Measurements from ENCODE around the gene PERCC1.
"Not testable (repeated sequence)": the region's sequence is repeated elsewhere in the genome, so short reads cannot be mapped to it uniquely, and the experiment has no call there.

PERCC1 gene

DNA sequence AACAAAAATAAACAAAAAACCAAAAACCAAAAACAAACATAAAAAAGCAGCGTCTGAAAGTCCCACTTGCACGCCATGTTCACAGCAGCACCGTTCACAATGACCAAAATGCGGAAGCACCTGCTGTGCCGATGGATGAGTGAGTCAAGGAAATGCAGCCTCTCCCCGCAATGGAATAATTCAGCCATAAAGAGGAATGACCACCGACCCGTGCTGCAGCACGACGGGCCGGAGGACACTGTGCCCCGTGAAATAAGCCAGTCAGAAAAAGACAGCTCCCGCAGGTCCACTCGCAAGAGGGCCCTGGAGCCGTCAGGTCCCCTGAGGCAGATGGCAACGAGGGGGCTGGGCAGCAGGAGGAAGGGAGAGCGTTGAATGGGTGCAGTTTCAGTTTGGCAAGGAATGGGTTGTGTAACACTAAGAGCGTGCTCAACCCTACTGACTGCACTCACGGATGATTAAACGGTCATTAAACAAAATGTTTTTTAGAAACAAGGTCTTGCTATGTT is 38.9 kb downstream of the PERCC1 start:
- no peaks in the 10 kb centered on the region for H3K9me3 Mint-ChIP-seq
- H3K36me3 Mint-ChIP-seq = peaks cover 1 to 19% of the 10 kb centered on the region in 2 donors
- peak overlapping the region; percentile 95 for H3K27ac Mint-ChIP-seq
- H3K27me3 Mint-ChIP-seq = no peaks in the 10 kb centered on the region
- ATAC-seq (replicated peaks) (peak; percentile 15 to 56), DNase-seq (no peak)
- peak overlapping the region; percentile 54 to 76 for H3K4me3 Mint-ChIP-seq
- peaks cover 36 to 63% of the 10 kb centered on the region in 2 donors for H3K4me1 Mint-ChIP-seq

DNA sequence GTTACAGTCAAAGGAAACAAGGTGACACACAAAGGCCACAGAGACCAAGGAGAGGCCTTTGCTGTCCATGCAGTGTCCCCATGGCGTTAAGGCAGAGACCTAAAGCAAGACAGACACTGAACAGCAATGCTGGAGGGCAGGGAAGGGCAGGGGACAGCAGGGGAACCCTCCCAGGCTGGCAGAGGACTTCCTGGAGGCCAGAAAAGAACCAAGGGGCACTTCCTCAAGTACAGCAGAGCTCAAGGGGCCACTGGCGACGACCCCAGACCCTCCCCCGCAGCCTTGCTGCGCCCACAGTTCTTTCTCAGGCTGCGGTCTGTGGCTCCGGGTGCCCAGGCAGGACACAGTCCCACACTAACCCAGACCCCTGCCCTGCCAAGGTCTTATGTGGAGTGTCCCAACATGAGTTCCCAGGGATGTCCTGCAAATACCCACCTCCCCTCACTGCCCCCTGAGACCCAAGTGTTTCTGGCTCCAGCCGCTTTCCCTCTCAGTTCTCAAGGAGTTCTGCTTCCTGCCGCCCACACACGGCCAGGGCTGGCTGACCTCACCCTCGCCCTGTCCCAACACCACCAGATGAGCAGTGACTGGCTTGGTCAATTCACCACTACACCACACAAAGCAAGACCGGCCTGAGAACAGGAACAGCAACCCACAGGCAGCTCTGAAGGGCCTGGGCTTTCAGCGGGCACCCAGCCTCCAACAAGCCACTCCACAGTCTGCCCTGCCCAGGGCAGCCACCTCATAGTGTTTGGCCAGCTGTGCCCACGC is 39.8 kb downstream of the PERCC1 start:
- Mint-ChIP-seq H3K4me3 (peak overlapping the region; percentile 56 to 80), H3K27me3 (no peaks in the 10 kb centered on the region), H3K27ac (peak overlapping the region; percentile 95), H3K9me3 (no peaks in the 10 kb centered on the region), H3K4me1 (peaks cover 34 to 67% of the 10 kb centered on the region in 2 donors), H3K36me3 (peaks cover 1 to 19% of the 10 kb centered on the region in 2 donors)
- DNase-seq = no peak
- peak in 1 of 2 donors; percentile 23 for ATAC-seq (replicated peaks)

DNA sequence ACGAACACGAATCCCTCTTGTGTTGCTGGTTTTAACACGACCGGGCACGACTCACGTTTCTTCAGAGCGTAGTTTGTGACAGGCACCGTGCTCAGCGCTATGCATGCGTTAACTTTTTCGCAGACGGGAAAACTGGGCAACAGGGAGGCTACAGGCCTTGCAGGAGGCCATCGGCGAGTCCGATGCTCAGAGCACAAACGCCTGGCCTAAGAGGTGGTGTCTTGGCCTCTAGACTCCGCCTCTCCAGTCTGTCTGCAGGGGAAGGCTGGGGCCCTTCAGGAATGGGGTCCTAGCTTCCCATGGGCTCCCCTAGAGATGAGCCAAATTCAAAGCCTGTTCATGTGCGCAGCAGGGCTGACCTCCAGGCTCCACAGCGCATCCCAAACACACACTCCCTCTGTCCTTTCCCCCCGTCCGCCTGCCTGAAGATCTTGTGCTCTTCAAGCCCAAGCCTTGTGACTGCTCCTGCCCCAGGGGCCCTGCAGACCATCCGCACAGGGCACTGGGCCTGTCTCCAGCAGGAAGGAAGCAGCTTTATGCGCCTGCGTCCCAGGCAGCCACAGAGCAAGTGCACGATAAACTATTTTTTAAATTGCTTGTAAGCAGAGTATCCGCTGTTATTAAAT is 40.8 kb downstream of the PERCC1 start:
- ATAC-seq (replicated peaks) (no peak), DNase-seq (no peak)
- Mint-ChIP-seq H3K27ac (peak overlapping the region; percentile 95), H3K4me1 (peaks cover 34 to 72% of the 10 kb centered on the region in 2 donors), H3K4me3 (peak overlapping the region; percentile 56 to 80), H3K9me3 (no peaks in the 10 kb centered on the region), H3K36me3 (peaks cover 1 to 19% of the 10 kb centered on the region in 2 donors), H3K27me3 (no peaks in the 10 kb centered on the region)

DNA sequence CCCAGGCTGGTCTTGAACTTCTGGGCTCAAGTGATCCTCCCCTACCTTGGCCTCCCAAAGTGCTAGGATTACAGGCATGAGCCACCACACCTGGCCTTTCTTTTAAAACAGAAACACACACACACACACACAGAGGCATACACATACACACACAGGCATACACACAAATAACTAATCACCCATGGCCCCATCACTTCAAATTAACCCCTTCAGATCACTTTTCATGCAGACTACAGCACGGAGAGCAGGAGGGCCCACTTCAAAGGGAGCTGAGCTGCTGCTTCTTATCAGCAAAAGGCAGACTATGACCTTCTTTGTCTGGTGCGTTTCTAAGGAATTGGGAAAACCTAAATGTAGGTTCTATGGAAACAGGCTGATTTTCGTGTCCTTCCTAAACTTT is 42.1 kb downstream of the PERCC1 start:
- Mint-ChIP-seq H3K4me1 (peaks cover 32 to 65% of the 10 kb centered on the region in 2 donors), H3K27ac (peak overlapping the region; percentile 85), H3K36me3 (peaks cover 1 to 8% of the 10 kb centered on the region in 2 donors), H3K9me3 (no peaks in the 10 kb centered on the region), H3K4me3 (peak overlapping the region; percentile 53 to 62), H3K27me3 (no peaks in the 10 kb centered on the region)
- ATAC-seq (replicated peaks) (no peak), DNase-seq (no peak)

DNA sequence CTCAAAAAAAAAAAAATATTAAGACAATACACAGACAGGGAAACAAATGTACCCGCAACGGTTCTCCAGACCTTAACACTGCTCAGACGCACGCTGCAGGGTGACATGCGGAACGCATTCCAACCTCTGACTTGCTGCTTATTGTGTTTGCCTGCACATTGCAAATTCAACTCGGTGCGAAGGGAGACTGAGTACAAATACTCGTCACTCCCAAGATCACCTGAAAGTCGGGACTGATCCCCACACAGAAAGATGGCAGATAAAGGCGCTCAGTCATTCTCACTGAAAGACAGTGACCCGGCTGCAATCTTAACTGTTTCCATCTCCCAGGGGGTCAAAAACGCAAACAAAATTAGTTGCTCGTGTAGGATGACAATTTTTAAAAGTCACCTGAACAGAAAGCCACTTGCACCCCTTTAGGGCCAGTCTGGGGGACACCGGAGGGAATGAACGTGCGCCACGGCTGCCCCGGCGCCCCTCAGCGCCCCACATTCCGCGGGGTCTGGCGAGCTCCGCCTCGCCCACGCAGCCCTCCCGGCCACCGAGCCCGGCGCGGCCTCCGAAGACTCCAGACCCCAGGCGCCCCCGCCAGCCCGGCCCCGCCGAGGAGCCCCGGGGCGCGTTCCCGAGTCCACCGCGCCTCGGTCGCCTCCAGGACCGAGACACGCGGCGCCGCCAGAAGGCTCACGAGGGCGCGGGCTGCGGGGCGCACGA is 43.4 kb downstream of the PERCC1 start:
- peak overlapping the region; percentile 71 for H3K27ac Mint-ChIP-seq
- H3K4me1 Mint-ChIP-seq = peaks cover 33 to 69% of the 10 kb centered on the region in 2 donors
- ATAC-seq (replicated peaks) = peak; percentile 10 to 13
- H3K4me3 Mint-ChIP-seq = peak overlapping the region; percentile 69 to 92
- no peaks in the 10 kb centered on the region for H3K9me3 Mint-ChIP-seq
- H3K36me3 Mint-ChIP-seq = peaks cover 1 to 8% of the 10 kb centered on the region in 2 donors
- no peak for DNase-seq
- H3K27me3 Mint-ChIP-seq = no peaks in the 10 kb centered on the region

DNA sequence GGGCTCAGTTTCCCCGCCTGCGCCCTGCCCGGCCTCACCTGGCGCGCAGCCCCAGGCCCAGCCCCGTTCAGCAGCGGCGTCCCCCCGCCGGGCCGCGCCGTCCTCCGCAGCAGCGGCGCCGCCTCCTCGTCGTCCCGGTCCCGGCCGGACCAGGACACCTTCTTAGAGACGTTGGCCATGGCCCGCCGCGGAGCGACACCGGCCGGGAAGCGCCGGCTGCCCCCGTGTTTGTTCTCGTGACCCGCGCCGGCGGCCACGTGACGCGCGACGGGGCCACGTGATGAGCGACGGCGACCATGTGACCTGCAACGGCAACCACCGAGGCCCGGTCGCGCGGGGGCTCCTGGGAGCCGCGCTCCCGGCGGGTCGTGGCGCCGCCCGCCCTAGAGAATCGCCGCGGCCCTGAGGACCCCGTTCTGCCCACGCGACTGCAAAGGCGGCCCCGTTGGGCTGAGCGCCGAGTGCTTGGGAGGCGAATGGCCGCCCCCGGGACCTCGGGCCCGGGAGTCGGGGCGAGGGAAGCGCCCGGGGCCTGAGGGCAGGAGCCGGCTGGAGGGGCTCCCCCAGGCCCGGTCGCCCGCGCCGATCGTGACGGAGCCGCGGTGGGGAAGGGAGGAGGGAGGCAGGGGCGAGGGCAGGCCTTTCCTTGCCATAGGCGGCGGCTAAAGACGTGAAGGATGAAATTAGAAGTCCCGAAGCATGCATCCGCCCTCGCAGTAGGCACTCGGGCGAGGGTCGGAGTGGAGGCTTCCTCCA is 44.1 kb downstream of the PERCC1 start, which contains the start of gene CLCN7:
TSS of gene CLCN7 (minus strand) at position 233 of the 756 bp plus-strand sequence. CDS start at position 179, 54 bp downstream.
- Mint-ChIP-seq H3K4me1 (peaks cover 30 to 64% of the 10 kb centered on the region in 2 donors), H3K9me3 (no peaks in the 10 kb centered on the region), H3K27ac (peak within 1 kb of the TSS; percentile 94), H3K36me3 (peaks cover 1 to 8% of the 10 kb centered on the region in 2 donors), H3K4me3 (peak within 1 kb of the TSS; percentile 88 to 92), H3K27me3 (no peaks in the 10 kb centered on the region)
- DNase-seq (peak; percentile 90), ATAC-seq (replicated peaks) (peak; percentile 86 to 90)

DNA sequence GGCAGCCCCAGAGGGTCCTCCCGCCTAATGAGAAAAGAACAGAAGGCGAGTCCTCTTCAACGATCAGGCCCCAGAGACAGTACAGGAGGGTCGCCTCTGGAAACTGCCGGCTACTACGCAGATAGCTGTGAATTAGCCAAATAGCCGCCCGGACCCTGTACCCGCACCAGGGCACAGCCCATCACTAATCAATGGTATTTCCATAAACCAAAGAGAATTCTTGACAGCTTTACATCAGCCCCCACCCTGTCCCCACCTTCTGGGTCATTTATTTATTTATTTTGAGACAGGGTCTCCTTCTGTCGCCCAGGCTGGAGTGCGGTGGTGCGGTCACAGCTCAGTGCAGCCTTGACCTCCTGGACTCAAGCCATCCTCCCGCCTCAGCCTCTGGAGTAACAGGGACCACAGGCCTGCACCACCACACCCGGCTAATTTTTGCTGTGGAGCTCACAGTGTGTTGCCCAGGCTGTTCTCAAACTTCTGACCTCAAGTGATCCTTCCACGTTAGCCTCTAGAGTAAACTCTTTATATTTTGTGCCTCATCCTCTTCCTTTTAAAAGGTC is 44.8 kb downstream of the PERCC1 start:
- H3K4me3 Mint-ChIP-seq = peak overlapping the region; percentile 88 to 92
- H3K9me3 Mint-ChIP-seq = no peaks in the 10 kb centered on the region
- no peak for DNase-seq
- ATAC-seq (replicated peaks) = no peak
- peak overlapping the region; percentile 94 for H3K27ac Mint-ChIP-seq
- peaks cover 1 to 8% of the 10 kb centered on the region in 2 donors for H3K36me3 Mint-ChIP-seq
- peaks cover 27 to 59% of the 10 kb centered on the region in 2 donors for H3K4me1 Mint-ChIP-seq
- H3K27me3 Mint-ChIP-seq = no peaks in the 10 kb centered on the region

DNA sequence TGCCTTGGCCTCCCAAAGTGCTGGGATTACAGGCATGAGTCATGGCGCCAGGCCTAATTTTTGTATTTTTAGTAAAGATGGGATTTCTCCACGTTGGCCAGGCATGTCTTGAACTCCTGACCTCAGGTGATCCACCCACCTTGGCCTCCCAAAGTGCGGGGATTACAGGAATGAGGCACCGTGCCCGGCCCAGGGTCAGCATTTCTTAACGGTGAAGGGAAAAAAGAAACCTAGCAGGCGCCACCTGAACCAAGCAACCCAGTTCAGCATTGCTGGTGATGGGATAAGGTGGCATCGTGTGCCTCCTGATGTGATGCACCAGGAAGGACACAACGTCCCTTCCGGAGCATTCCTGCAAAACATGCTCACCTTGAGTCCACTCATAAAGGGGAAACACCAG is 46.2 kb downstream of the PERCC1 start:
- H3K4me1 Mint-ChIP-seq = peaks cover 20 to 59% of the 10 kb centered on the region in 2 donors
- H3K4me3 Mint-ChIP-seq = no peak overlapping the region
- ATAC-seq (replicated peaks) (no peak), DNase-seq (no peak)
- no peaks in the 10 kb centered on the region for H3K27me3 Mint-ChIP-seq
- peaks cover 5% of the 10 kb centered on the region in 2 donors for H3K9me3 Mint-ChIP-seq
- no peak overlapping the region for H3K27ac Mint-ChIP-seq
- peaks cover 5 to 10% of the 10 kb centered on the region in 2 donors for H3K36me3 Mint-ChIP-seq

DNA sequence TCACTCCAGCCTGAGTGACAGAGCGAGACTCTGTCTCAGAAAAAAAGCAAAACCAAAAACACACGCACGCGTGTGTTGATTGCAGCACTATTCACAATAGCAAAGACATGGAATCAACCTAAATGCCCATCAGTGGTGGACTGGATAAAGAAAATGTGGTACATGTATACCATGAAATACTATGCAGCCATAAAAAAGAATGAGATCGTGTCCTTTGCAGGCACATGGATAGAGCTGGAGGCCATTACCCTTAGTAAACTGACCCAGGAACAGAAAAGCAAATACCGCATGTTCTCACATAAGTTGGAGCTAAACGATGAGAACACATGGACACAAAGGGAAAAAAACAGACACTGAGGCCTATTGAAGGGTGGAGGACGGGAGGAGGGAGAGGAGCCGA is 48.1 kb downstream of the PERCC1 start:
- H3K36me3 Mint-ChIP-seq; H3K27me3 Mint-ChIP-seq; ATAC-seq (replicated peaks); H3K9me3 Mint-ChIP-seq; DNase-seq: not testable (repeated sequence)
- peak overlapping the region in 1 of 2 donors; percentile 39 for H3K4me3 Mint-ChIP-seq
- H3K27ac Mint-ChIP-seq = peak overlapping the region; percentile 59
- H3K4me1 Mint-ChIP-seq = peaks cover 12 to 46% of the 10 kb centered on the region in 2 donors

DNA sequence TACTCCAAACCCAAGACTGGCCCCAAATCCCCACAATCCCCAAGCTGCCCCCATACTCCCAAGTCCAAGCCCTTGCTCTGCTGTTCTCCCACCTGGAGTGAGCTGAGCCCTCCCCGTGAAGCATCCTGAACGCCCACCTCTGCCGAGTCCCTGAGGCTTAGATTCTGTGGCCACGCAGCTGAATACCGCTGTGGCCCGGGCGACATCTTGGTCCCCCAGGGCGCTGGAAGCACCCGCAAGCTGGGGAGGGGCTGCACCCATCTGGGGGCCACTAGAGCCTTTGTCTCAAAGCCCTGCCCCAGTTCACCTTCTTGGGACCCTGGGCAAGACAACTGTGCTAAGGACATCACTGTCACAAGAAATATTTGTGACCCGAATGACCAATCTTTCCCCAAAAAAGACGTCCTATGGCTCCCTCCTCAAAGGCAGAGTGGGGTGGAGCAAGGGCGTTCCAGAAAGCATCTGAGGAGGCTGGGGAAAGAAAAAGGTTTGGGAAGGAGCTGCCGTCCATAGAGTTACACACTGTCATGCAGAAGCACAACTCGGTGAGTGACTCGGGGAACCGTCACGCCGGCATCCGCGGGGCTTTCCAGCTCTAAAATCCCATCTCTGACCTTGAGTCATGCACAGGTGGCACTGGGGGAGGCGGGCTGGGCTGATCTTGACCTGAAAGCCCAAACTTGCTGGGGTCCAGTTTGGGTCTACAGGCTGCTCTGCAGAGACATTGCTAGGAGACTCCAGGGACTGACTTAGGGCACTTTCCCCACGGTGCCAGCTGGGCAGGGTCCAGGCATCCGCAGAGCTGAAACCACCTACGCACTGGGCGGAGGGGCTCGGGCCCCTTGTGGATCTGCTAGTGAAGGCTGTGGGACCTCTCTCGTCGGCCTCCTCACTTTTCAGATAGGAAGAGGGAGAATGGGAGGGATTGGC is 51.3 kb downstream of the PERCC1 start:
- ATAC-seq (replicated peaks) (no peak), DNase-seq (no peak)
- no peaks in the 10 kb centered on the region for H3K27me3 Mint-ChIP-seq
- H3K4me3 Mint-ChIP-seq = peak overlapping the region in 1 of 2 donors; percentile 11
- peaks cover 5% of the 10 kb centered on the region in 2 donors for H3K9me3 Mint-ChIP-seq
- H3K4me1 Mint-ChIP-seq = peaks cover 12 to 33% of the 10 kb centered on the region in 2 donors
- H3K36me3 Mint-ChIP-seq = peaks cover 5 to 6% of the 10 kb centered on the region in 2 donors
- H3K27ac Mint-ChIP-seq = peak overlapping the region; percentile 51
